Bronchial smooth muscle cell (primary cell): Measurements from ENCODE around the gene UTRN. TPM values are rescaled to one million over a fixed set of nuclear protein-coding genes. Genes with fewer than 3 reads are reported as not detected.

Experiments
- total RNA-seq: library from RNA; depleted of rRNA; stranded (reverse); fragments of >200 nt; gene quantifications from 2 replicates; pipeline ENCODE4 v1.2.1, GENCODE V29; 2014

UTRN gene
- 62.9 and 86.8 TPM in 2 replicates for total RNA-seq

GRCh38 chr6:144284783-144285547 is at the start of gene UTRN:
Gene UTRN (plus strand): TSS chr6:144285335. CDS start chr6:144291829, 6,494 bp downstream.

Other genes starting within 250 kb of the UTRN start
- 105 and 142 TPM in 2 replicates for gene SF3B5, start 189.8 kb upstream of the UTRN start, total RNA-seq
- 0.32 TPM in 1 of 2 replicates, not detected in the other for gene STX11, start 134.8 kb upstream of the UTRN start, total RNA-seq